Keratinocyte (primary cell): ENCODE results near the gene TNP1. TPM values are rescaled to one million over a fixed set of nuclear protein-coding genes. Genes with fewer than 3 reads are reported as not detected.

Source experiments
- DNase-seq: peaks from one replicate; pipeline ENCODE4 v3.0.0-alpha.2; 2011; ENCODE audit warnings: low read depth, missing footprints, low spot score
- FAIRE-seq: peaks from 2 replicates; lab custom pipeline; 2011; peaks lifted over from hg19 to GRCh38; lab: Jason Lieb, UNC
- H2AFZ ChIP-seq: 2 replicates; pipeline ENCODE4 v1.6.0; 2012; ENCODE audit warnings: low read length, control low read depth, inconsistent platforms; ENCODE audit not compliant: control insufficient read depth
- H3K27ac ChIP-seq: 2 replicates; pipeline ENCODE4 v1.5.1; 2011; ENCODE audit warnings: low read length; ENCODE audit not compliant: control insufficient read depth, insufficient read depth
- H3K27me3 ChIP-seq: 3 replicates; pipeline ENCODE4 v1.6.0; 2011; ENCODE audit warnings: low read length; ENCODE audit not compliant: control insufficient read depth, insufficient read depth; ENCODE audit errors: extremely low read depth
- H3K36me3 ChIP-seq, 2 experiments: 2 replicates in 1 of 2; 3 replicates in 1 of 2; pipeline ENCODE4 v1.5.1; 2011; ENCODE audit warnings: low read length in 2 of 2, mild to moderate bottlenecking in 1 of 2; ENCODE audit not compliant: control insufficient read depth in 2 of 2, insufficient read depth in 2 of 2; ENCODE audit errors: extremely low read depth in 1 of 2
- H3K4me1 ChIP-seq: 3 replicates; pipeline ENCODE4 v1.5.1; 2011; ENCODE audit warnings: low read length; ENCODE audit not compliant: control insufficient read depth, insufficient read depth; ENCODE audit errors: extremely low read depth
- H3K4me2 ChIP-seq: 3 replicates; pipeline ENCODE4 v1.6.0; 2011; ENCODE audit warnings: low read depth, low read length; ENCODE audit not compliant: control insufficient read depth, insufficient read depth; ENCODE audit errors: extremely low read depth
- H3K4me3 ChIP-seq, 3 experiments: fragments of 200-600 bp in 1 of 3; sonication (generic) in 1 of 3; 2 replicates in 2 of 3; 3 replicates in 1 of 3; pipeline ENCODE4 v1.5.1; 2011 to 2016; ENCODE audit warnings: low read length in 3 of 3, mild to moderate bottlenecking in 3 of 3, control low read depth in 2 of 3, inconsistent platforms in 1 of 3, low read depth in 1 of 3, mixed read lengths in 1 of 3, mixed run types in 1 of 3, moderate library complexity in 1 of 3; ENCODE audit not compliant: control insufficient read depth in 2 of 3, insufficient read depth in 2 of 3; ENCODE audit errors: extremely low read depth in 1 of 3
- H3K79me2 ChIP-seq: 2 replicates; pipeline ENCODE4 v1.6.0; 2012; ENCODE audit warnings: low read length; ENCODE audit not compliant: control insufficient read depth, insufficient read depth
- H3K9ac ChIP-seq: 3 replicates; pipeline ENCODE4 v1.6.0; 2011; ENCODE audit warnings: low read length; ENCODE audit not compliant: control insufficient read depth, insufficient read depth; ENCODE audit errors: extremely low read depth
- H3K9me1 ChIP-seq: 3 replicates; pipeline ENCODE4 v1.6.0; 2011; ENCODE audit warnings: low read length; ENCODE audit not compliant: control insufficient read depth, insufficient read depth; ENCODE audit errors: extremely low read depth
- H3K9me3 ChIP-seq: 2 replicates; pipeline ENCODE4 v1.5.1; 2012; ENCODE audit warnings: low read depth, low read length; ENCODE audit not compliant: control insufficient read depth
- H4K20me1 ChIP-seq: 3 replicates; pipeline ENCODE4 v1.6.0; 2011; ENCODE audit warnings: low read length; ENCODE audit not compliant: control insufficient read depth, insufficient read depth; ENCODE audit errors: extremely low read depth
- EZH2 ChIP-seq: IDR thresholded peaks from one replicate; pipeline ENCODE4 v1.6.1; 2012; ENCODE audit warnings: inconsistent platforms, mild to moderate bottlenecking, low read length, moderate library complexity
- dilution Hi-C: fragments of 300-500 bp; cut with MboI; formaldehyde crosslinking; loops from one replicate; pipeline ENCODE4 v1.7.0; 2020; ENCODE audit warnings: low sequenced_read_pairs; ENCODE audit not compliant: extremely low pct_ligation_motif_present
- polyA plus RNA-seq, 5 experiments: library from polyadenylated mRNA; depleted of rRNA in 3 of 5; stranded (reverse) in 3 of 5; stranded (forward) in 1 of 5; unstranded in 1 of 5; fragments of >200 nt; gene quantifications; 1 replicate in 1 of 5; 2 replicates in 3 of 5; 3 replicates in 1 of 5; pipeline versions ENCODE4 v1.2.1 to v1.2.3, GENCODE V29; 2011 to 2012; ENCODE audit warnings: missing spikeins in 2 of 5, low read depth in 1 of 5, low replicate concordance in 1 of 5
- TF ChIP-seq, protein P1 (sequence below), 3 experiments: IDR thresholded peaks in 1 of 3; conservative IDR thresholded peaks in 1 of 3; optimal IDR thresholded peaks in 1 of 3; 2 replicates in 2 of 3; 3 replicates in 1 of 3; pipeline versions ENCODE3 to v1.5.1; 2011; ENCODE audit warnings: low read length in 3 of 3, mild to moderate bottlenecking in 3 of 3, moderate library complexity in 2 of 3, control low read depth in 1 of 3, inconsistent platforms in 1 of 3; ENCODE audit not compliant: insufficient read depth in 2 of 3; ENCODE audit errors: extremely low read depth in 1 of 3

TNP1 gene
- polyA plus RNA-seq, 1 donor (not counting 4 experiments of a cell fraction or from before 2014, with no cell fraction given) = not detected

DNA sequence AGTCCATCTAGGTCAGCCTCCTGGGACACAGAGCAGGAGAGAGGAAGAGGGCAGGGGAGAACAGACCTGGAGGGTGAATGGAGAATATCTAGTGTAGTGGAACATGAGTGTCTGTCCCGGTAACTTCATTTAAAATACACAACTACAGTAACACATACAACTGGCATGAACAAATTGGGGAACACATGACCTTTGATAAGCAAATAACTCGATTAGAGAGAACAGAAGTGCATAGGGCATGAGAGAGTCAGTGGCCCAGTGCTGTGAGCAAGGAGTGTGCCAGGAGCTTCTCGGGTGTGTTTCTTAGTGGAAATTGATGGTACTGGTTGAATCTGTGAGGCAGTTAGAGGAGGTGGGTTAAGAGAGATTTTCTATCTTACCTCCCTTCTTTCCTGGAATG, 40.8 kb downstream of the TNP1 start:
- Histone ChIP-seq H3K9ac (no peak overlapping the region), H3K27me3 (no peaks in the 10 kb centered on the region), H3K36me3 (no peaks in the 10 kb centered on the region), H3K9me3 (no peaks in the 10 kb centered on the region), H3K9me1 (no peaks in the 10 kb centered on the region), H4K20me1 (no peaks in the 10 kb centered on the region), H3K79me2 (no peaks in the 10 kb centered on the region), H2AFZ (no peak overlapping the region), H3K4me2 (no peak overlapping the region), H3K4me3 (no peak overlapping the region), H3K27ac (no peak overlapping the region), H3K4me1 (no peaks in the 10 kb centered on the region)
- FAIRE-seq = no peak
- no peak for TF ChIP-seq EZH2
- TF ChIP-seq, protein P1, sequence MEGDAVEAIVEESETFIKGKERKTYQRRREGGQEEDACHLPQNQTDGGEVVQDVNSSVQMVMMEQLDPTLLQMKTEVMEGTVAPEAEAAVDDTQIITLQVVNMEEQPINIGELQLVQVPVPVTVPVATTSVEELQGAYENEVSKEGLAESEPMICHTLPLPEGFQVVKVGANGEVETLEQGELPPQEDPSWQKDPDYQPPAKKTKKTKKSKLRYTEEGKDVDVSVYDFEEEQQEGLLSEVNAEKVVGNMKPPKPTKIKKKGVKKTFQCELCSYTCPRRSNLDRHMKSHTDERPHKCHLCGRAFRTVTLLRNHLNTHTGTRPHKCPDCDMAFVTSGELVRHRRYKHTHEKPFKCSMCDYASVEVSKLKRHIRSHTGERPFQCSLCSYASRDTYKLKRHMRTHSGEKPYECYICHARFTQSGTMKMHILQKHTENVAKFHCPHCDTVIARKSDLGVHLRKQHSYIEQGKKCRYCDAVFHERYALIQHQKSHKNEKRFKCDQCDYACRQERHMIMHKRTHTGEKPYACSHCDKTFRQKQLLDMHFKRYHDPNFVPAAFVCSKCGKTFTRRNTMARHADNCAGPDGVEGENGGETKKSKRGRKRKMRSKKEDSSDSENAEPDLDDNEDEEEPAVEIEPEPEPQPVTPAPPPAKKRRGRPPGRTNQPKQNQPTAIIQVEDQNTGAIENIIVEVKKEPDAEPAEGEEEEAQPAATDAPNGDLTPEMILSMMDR (optimal IDR thresholded peaks at IDR 0.05 in 1 of 3, IDR thresholded peaks at IDR 0.05 in 1 of 3, conservative IDR thresholded peaks at IDR 0.05 in 1 of 3; ENCODE audit: extremely low read depth in 1 of 3, insufficient read depth in 2 of 3, low read length in 3 of 3) = no peak
- no peak for DNase-seq
- dilution Hi-C loops = no loop called here

DNA sequence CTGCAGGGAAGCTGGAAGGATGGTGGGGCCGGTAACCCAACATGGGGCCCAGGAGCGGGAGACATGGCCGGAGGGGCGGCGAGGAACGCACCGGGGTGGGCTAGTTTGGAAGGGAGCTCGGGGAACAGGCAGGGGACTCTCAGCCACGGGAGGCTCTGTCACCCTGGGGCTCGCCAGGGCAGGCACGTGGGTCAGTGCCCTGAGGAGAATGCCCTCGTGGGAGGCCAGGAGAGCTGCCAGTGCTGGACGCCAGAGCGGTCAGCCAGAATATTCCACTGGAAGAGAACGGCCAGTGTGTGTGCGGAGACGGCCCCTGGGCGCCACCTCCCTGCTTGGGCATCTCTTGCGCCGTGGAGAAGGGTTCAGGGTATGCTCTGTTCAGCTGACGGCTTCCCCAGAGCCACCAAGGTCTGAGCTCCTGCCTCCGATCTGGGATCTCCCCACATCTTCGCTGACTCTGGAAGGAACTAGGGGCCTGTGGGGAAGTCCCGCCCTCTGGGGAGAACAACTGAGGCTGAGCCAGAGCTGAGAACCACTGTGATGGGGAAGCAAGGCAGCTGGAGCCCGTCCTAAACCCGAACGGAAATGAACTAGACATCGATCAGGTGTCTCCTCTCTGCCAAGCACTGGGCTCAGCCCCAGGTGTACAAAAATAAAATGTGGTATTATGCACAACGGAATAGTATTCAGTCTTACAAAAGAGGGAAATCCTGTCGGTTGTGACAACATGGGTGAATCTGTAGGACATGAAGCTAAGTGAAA, 49.3 kb downstream of the TNP1 start:
- H3K9me1 ChIP-seq = no peaks in the 10 kb centered on the region
- no peak overlapping the region for H3K27ac ChIP-seq
- no peak overlapping the region for H2AFZ ChIP-seq
- H4K20me1 ChIP-seq = no peaks in the 10 kb centered on the region
- dilution Hi-C loops = no loop called here
- no peaks in the 10 kb centered on the region for H3K9me3 ChIP-seq
- H3K4me1 ChIP-seq = no peaks in the 10 kb centered on the region
- FAIRE-seq (no peak), DNase-seq (no peak)
- H3K4me2 ChIP-seq = no peak overlapping the region
- TF ChIP-seq EZH2 = no peak
- no peaks in the 10 kb centered on the region for H3K27me3 ChIP-seq
- H3K79me2 ChIP-seq = no peaks in the 10 kb centered on the region
- H3K4me3 ChIP-seq = no peak overlapping the region
- H3K9ac ChIP-seq = no peak overlapping the region
- no peaks in the 10 kb centered on the region for H3K36me3 ChIP-seq

Other genes with a start within 250 kb of the TNP1 start
- 3.9 to 47.0 TPM (median 10.2 TPM) in 3 replicates for gene IGFBP2, start 226.6 kb downstream of the TNP1 start, polyA plus RNA-seq
- gene IGFBP5, start 164.5 kb downstream of the TNP1 start, polyA plus RNA-seq = 0.15 to 3.2 TPM (median 1.1 TPM) in 3 replicates